IPS DF 6.9 (cell line): ENCODE results near the gene KPNA1.

Experiments used
- DNase-seq: peaks from one replicate; pipeline ENCODE4 v3.0.0-alpha.2; 2013; ENCODE audit warnings: low read depth, low spot score
- H3K27ac ChIP-seq: one replicate; pipeline ENCODE4 v1.5.1; 2013; ENCODE audit warnings: low read length, control low read depth
- H3K27me3 ChIP-seq: 2 replicates; pipeline ENCODE4 v1.6.1; 2013; ENCODE audit warnings: mild to moderate bottlenecking, low read length; ENCODE audit not compliant: control insufficient read depth, insufficient read depth
- H3K36me3 ChIP-seq: 2 replicates; pipeline ENCODE4 v1.6.1; 2013; ENCODE audit warnings: low read length; ENCODE audit not compliant: control insufficient read depth, insufficient read depth
- H3K4me1 ChIP-seq: 2 replicates; pipeline ENCODE4 v1.6.1; 2013; ENCODE audit warnings: low read length; ENCODE audit not compliant: control insufficient read depth, insufficient read depth
- H3K4me3 ChIP-seq: 2 replicates; pipeline ENCODE4 v1.5.1; 2013; ENCODE audit warnings: mild to moderate bottlenecking, low read length
- H3K9me3 ChIP-seq: 2 replicates; pipeline ENCODE4 v1.6.1; 2013; ENCODE audit warnings: low read length, inconsistent platforms; ENCODE audit not compliant: control insufficient read depth, insufficient read depth
- WGBS: extraction: QIAGEN DNeasy Blood & Tissue Kit; methylation state at CpG from one replicate; pipeline ENCODE4 v1.1.7; 2013; ENCODE audit warnings: mixed read lengths, missing lambda C conversion rate; ENCODE audit not compliant: insufficient read length, insufficient coverage; 5-methylcytosine and 5-hydroxymethylcytosine counted together

The KPNA1 gene

DNA sequence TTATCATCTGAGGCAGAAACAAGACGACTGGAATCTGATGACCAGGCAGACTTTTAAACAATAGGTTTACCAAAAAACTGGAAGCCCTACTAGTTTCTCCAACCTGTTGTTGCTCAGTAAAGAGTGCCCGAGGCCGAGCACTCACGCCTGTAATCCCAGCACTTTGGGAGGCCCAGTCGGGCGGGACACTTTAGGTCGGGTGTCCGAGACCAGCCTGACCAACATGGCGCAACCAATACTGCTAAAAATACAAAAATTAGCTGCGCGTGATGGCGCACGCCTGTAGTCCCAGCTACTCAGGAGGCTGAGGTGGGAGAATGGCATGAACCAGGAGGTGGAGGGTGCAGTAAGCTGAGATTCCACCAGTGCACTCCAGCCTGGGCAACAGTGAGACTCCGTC lies 97.8 kb downstream of the KPNA1 start:
- no CpG with 5 or more reads among the region's 14 CpGs for WGBS
- no peaks in the 10 kb centered on the region for H3K27me3 ChIP-seq
- H3K9me3 ChIP-seq = no peaks in the 10 kb centered on the region
- H3K4me3 ChIP-seq = no peak overlapping the region; the same call in 1 of the 2 replicates
- H3K36me3 ChIP-seq = no peaks in the 10 kb centered on the region
- no peak overlapping the region for H3K27ac ChIP-seq
- no peak for DNase-seq
- H3K4me1 ChIP-seq = no peaks in the 10 kb centered on the region

DNA sequence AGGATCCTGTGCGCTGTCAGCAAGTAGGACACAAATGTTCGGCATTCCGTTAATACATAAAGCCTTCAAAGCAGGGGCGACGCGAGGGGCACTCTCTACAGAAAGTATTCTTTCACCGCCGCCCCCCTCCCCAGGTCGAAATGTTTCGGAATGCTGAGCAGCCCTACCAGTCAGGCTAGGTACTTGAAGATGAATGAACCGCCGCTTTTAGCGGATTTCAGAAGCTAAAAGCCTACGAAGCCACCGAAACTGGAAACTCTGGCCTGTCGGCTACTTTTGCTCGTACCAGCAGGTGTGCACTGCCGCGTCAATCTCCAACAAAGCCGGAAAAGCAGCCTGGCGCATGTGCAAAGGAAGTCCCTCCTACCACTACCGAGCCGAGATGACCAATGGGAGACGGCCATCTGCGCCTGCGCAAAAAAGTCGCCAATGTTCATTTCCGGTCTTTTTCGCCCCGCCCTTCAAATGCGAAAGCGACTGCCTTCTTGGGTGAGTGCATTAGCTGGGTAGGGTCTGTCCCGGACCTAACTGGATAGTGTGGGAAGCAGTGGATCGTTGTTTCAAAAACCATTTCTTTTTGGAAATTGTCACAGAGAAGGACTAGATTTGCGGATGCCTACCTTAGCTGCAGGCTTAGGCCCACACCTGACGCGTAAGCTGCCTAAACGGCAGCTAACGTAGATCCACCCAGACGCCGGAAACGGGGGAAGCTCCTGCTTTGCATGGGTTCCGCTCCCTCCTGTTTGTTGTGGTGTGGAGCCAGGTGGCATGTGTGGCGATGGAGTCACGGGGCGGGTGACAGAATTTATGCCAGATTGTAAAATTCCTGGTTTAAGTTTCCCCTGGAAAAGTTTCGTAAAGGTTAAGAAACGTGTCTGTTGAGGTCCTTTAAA lies 98.7 kb downstream of the KPNA1 start, which contains the start of gene WDR5B:
Gene WDR5B, minus strand, starts transcription at position 301 of the 893 bp plus-strand sequence. CDS start 534 bp downstream, outside the sequence.
- H3K4me3 ChIP-seq = peak within 1 kb of the TSS; percentile 91
- no peak within 1 kb of the TSS for H3K27ac ChIP-seq
- H3K27me3 ChIP-seq = no peaks in the 10 kb centered on the region
- H3K4me1 ChIP-seq = no peaks in the 10 kb centered on the region
- peak; percentile 96 for DNase-seq
- no peaks in the 10 kb centered on the region for H3K9me3 ChIP-seq
- WGBS = no CpG with 5 or more reads among the region's 48 CpGs
- no peaks in the 10 kb centered on the region for H3K36me3 ChIP-seq

- no peaks in the 10 kb centered on the region for H3K9me3 ChIP-seq
- H3K4me1 ChIP-seq = no peaks in the 10 kb centered on the region
- H3K27ac ChIP-seq = no peak overlapping the region
- H3K36me3 ChIP-seq = no peaks in the 10 kb centered on the region
- no CpG with 5 or more reads among the region's 10 CpGs for WGBS
- H3K27me3 ChIP-seq = no peaks in the 10 kb centered on the region
- DNase-seq = no peak
- peak overlapping the region; percentile 91; the same call in 1 of the 2 replicates for H3K4me3 ChIP-seq
Measured at GRCh38 chr3:122415104-122415744, 99.5 kb downstream of the KPNA1 start.

GRCh38 chr3:122414391-122414790 lies 100.3 kb downstream of the KPNA1 start:
- Histone ChIP-seq H3K4me3 (no peak overlapping the region), H3K36me3 (no peaks in the 10 kb centered on the region), H3K27ac (no peak overlapping the region), H3K9me3 (no peaks in the 10 kb centered on the region), H3K27me3 (no peaks in the 10 kb centered on the region), H3K4me1 (no peaks in the 10 kb centered on the region)
- DNase-seq = no peak
- WGBS = no CpG with 5 or more reads among the region's 3 CpGs

DNA sequence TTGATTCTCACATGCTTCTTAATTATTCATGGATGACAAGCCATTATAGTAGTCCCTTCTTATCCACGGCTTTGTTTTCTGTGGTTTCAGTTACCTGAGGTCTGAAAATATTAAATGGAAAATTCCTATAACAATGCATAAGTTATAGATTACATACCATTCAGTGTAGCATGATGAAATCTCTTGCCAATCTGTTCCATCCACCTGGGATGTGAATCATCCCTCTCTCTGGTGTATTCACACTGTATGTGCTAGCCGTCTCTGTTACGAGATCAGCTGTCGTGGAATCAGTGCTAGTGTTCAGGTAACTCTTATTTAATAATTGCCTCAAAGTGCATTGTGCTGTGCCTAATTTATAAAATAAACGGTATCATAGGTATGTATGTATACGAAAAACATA lies 104.1 kb downstream of the KPNA1 start:
- H3K27me3 ChIP-seq = no peaks in the 10 kb centered on the region
- no peak overlapping the region for H3K27ac ChIP-seq
- DNase-seq = no peak
- H3K9me3 ChIP-seq = no peaks in the 10 kb centered on the region
- no peaks in the 10 kb centered on the region for H3K4me1 ChIP-seq
- H3K36me3 ChIP-seq = peaks cover 4% of the 10 kb centered on the region; the same call in 1 of the 2 replicates
- WGBS = no CpG with 5 or more reads among the region's 6 CpGs
- H3K4me3 ChIP-seq = no peak overlapping the region

GRCh38 chr3:122410111-122410510 lies 104.6 kb downstream of the KPNA1 start:
- Histone ChIP-seq H3K27ac (no peak overlapping the region), H3K4me1 (no peaks in the 10 kb centered on the region), H3K9me3 (no peaks in the 10 kb centered on the region), H3K27me3 (no peaks in the 10 kb centered on the region), H3K4me3 (no peak overlapping the region), H3K36me3 (peaks cover 5% of the 10 kb centered on the region; the same call in 1 of the 2 replicates)
- no CpG with 5 or more reads among the region's 4 CpGs for WGBS
- DNase-seq = no peak

DNA sequence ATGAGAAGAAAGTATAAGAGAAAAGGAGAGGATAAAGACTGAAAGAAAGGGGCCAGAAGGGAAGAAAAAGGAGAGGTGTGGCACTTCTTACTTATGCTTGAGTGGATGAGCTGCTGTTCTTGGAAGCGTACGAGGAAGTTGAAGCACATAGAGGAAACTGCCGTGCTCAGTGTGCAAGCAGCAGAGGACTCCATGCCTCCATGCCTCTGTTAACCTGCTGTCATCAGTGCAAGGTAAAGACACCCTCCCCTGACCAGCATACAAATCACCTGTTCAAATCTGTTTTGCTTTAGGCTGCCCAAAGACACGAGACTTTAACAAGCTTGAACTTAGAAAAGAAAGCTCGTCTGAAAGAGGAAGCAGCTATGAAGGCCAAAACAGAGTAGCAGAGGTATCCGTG lies 105.3 kb downstream of the KPNA1 start:
- DNase-seq = no peak
- Histone ChIP-seq H3K36me3 (peaks cover 5% of the 10 kb centered on the region; the same call in 1 of the 2 replicates), H3K27me3 (no peaks in the 10 kb centered on the region), H3K27ac (no peak overlapping the region), H3K4me3 (no peak overlapping the region), H3K4me1 (no peaks in the 10 kb centered on the region), H3K9me3 (no peaks in the 10 kb centered on the region)
- WGBS = no CpG with 5 or more reads among the region's 6 CpGs

GRCh38 chr3:122407946-122408345 lies 106.8 kb downstream of the KPNA1 start:
- H3K9me3 ChIP-seq = no peaks in the 10 kb centered on the region
- no peak overlapping the region for H3K27ac ChIP-seq
- WGBS = no CpG with 5 or more reads among the region's 1 CpG
- no peak overlapping the region for H3K4me3 ChIP-seq
- no peaks in the 10 kb centered on the region for H3K4me1 ChIP-seq
- DNase-seq = no peak
- no peaks in the 10 kb centered on the region for H3K27me3 ChIP-seq
- peaks cover 7% of the 10 kb centered on the region; the same call in 1 of the 2 replicates for H3K36me3 ChIP-seq

DNA sequence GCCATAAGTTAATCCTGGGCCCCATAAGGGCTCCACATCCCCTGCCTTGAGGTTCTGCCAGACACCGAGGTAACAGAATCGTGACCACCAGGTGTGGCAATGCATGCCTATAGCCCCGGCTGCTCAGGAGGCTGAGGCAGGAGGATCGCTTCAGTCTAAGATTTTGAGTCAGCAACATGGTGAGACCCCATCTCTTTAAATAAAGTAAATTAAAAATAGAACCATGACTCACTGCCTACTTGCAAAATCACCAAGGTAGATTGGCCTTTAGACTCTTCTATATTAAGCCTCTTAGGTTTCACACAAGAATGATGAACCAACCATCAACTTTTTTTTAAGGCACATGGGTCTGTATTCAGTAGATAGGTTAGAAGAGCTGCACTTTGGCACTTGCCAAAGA lies 108.5 kb downstream of the KPNA1 start:
- WGBS = no CpG with 5 or more reads among the region's 4 CpGs
- H3K4me3 ChIP-seq = no peak overlapping the region
- no peaks in the 10 kb centered on the region for H3K27me3 ChIP-seq
- no peaks in the 10 kb centered on the region for H3K9me3 ChIP-seq
- no peaks in the 10 kb centered on the region for H3K4me1 ChIP-seq
- H3K27ac ChIP-seq = no peak overlapping the region
- H3K36me3 ChIP-seq = peaks cover 7% of the 10 kb centered on the region; the same call in 1 of the 2 replicates
- DNase-seq = no peak

- no peaks in the 10 kb centered on the region for H3K4me1 ChIP-seq
- peaks cover 7% of the 10 kb centered on the region; the same call in 1 of the 2 replicates for H3K36me3 ChIP-seq
- H3K9me3 ChIP-seq = no peaks in the 10 kb centered on the region
- no CpG with 5 or more reads among the region's 3 CpGs for WGBS
- no peak overlapping the region for H3K4me3 ChIP-seq
- no peaks in the 10 kb centered on the region for H3K27me3 ChIP-seq
- DNase-seq = no peak
- H3K27ac ChIP-seq = no peak overlapping the region
Measured at GRCh38 chr3:122405015-122405414, 109.7 kb downstream of the KPNA1 start.
